ENCODE data around the gene KCNQ1.

DNA sequence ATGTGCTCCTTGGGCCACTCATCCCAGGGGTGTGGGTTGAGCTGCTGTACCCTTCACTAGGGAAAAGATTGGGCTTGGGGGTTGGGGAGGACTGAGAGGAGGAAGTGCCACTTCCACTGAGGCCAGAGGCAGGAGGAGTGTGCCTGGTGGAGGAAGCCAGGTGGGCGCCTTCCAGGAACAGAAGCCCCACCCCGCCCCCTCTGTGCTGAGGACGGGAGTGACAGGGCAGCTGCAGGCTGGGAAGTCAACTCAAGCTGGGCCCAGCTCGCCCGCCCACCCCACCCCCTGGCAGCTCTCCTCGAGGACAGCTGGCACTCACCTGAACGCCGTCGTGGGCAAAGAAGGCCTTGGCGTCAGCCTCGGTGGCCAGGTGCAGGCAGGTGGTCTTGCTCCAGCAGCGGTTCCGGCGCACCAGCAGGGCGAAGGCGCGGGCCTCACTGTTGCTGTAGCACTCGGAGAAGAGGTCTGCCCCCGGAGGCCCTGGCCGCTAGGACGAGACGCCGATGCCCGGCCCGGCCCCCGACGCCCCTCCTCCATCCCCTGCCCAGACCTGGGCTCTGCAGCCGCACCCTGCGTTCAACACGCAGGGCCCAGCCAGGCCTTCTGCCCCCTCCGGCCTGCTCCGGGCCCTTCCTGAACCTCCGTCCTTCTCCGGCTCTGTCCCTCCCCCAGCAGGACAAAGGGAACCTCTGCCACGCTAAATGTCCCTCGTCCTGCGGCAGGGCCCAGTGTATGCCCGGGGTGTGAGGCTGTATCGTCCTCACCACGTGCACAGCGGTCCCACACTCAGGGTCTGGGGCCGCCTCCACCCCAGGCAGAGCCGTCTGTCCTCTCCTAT, 30.8 kb upstream of the KCNQ1 start:
- TF ChIP-seq CTCF (IDR thresholded peaks at IDR 0.05) (no peak), POLR2A (IDR thresholded peaks at IDR 0.05) (no peak)

Measured in body of pancreas (tissue), 4 donors.